Endothelial cell of umbilical vein (primary cell): ENCODE measurements around the gene STIM1. TPM values are rescaled to one million over a fixed set of nuclear protein-coding genes. Genes with fewer than 3 reads are reported as not detected.

Experiments used
- BruUV-seq: library from RNA; stranded (reverse); fragments of 400-500 nt; replicated peaks from 2 replicates; lab custom pipeline; 2021; lab: Mats Ljungman, UMichigan
- CTCF ChIA-PET: fragments of 300-600, 350-600 bp; sonication (Branson Sonifier 250); formaldehyde crosslinking; loops from one replicate; lab custom pipeline; 2021; ENCODE audit warnings: antibody characterized with exemption, inconsistent platforms; lab: Charles Lee
- POLR2A ChIA-PET: fragments of 300-600, 350-600 bp; sonication (Branson Sonifier 250); formaldehyde crosslinking; loops from one replicate; lab custom pipeline; 2021; ENCODE audit warnings: antibody characterized with exemption, inconsistent platforms; lab: Charles Lee
- DNase-seq: peaks from one replicate; pipeline ENCODE4 v3.0.0-alpha.2; 2011; ENCODE audit warnings: low read depth, low spot score
- FAIRE-seq: peaks from 2 replicates; lab custom pipeline; 2011; peaks lifted over from hg19 to GRCh38; lab: Jason Lieb, UNC
- H2AFZ ChIP-seq: 2 replicates; pipeline ENCODE4 v1.6.0; 2012; ENCODE audit warnings: low read depth, low read length, control low read depth, inconsistent platforms
- H3K27ac ChIP-seq: 2 replicates; pipeline ENCODE4 v1.5.1; 2011; ENCODE audit warnings: low read depth, mild to moderate bottlenecking, control low read depth, low read length, moderate library complexity; ENCODE audit not compliant: insufficient read depth
- H3K27me3 ChIP-seq, 2 experiments: 2 replicates each; pipeline versions ENCODE4 v1.6.0 to v1.6.1; 2011; ENCODE audit warnings: low read length in 2 of 2, mixed read lengths in 1 of 2; ENCODE audit not compliant: control insufficient read depth in 2 of 2, insufficient read depth in 2 of 2
- H3K36me3 ChIP-seq, 2 experiments: 2 replicates in 1 of 2; 3 replicates in 1 of 2; pipeline ENCODE4 v1.5.1; 2011; ENCODE audit warnings: low read length in 2 of 2, mild to moderate bottlenecking in 1 of 2, moderate library complexity in 1 of 2; ENCODE audit not compliant: control insufficient read depth in 2 of 2, insufficient read depth in 2 of 2; ENCODE audit errors: extremely low read depth in 1 of 2
- H3K4me1 ChIP-seq: 3 replicates; pipeline ENCODE4 v1.5.1; 2011; ENCODE audit warnings: mild to moderate bottlenecking, low read length; ENCODE audit not compliant: control insufficient read depth, insufficient read depth; ENCODE audit errors: extremely low read depth
- H3K4me2 ChIP-seq: 2 replicates; pipeline ENCODE4 v1.6.1; 2011; ENCODE audit warnings: low read length, control low read depth, mixed read lengths; ENCODE audit not compliant: insufficient read depth
- H3K4me3 ChIP-seq, 3 experiments: fragments of 200-600 bp in 1 of 3; sonication (generic), shearing (Covaris generic) in 1 of 3; replicated peaks in 1 of 3; 2 replicates each; pipeline ENCODE4 v1.5.1; 2011 to 2016; ENCODE audit warnings: control low read depth in 3 of 3, low read length in 3 of 3, mild to moderate bottlenecking in 2 of 3, inconsistent platforms in 1 of 3, low read depth in 1 of 3, moderate library complexity in 1 of 3; ENCODE audit not compliant: insufficient read depth in 1 of 3
- H3K79me2 ChIP-seq: 2 replicates; pipeline ENCODE4 v1.6.0; 2012; ENCODE audit warnings: low read length, inconsistent platforms; ENCODE audit not compliant: control insufficient read depth, insufficient read depth
- H3K9ac ChIP-seq: replicated peaks from 2 replicates; pipeline ENCODE3; 2011; ENCODE audit warnings: low read length, control low read depth; ENCODE audit not compliant: insufficient read depth; ENCODE audit errors: extremely low read depth
- H3K9me1 ChIP-seq: replicated peaks from 3 replicates; pipeline ENCODE4 v1.6.0; 2011; ENCODE audit warnings: mild to moderate bottlenecking, low read length; ENCODE audit not compliant: control insufficient read depth, insufficient read depth; ENCODE audit errors: extremely low read depth
- H3K9me3 ChIP-seq: replicated peaks from 2 replicates; pipeline ENCODE4 v1.5.1; 2012; ENCODE audit warnings: low read length, inconsistent platforms; ENCODE audit not compliant: control insufficient read depth, insufficient read depth
- H4K20me1 ChIP-seq: replicated peaks from 2 replicates; pipeline ENCODE3; 2011; ENCODE audit warnings: mild to moderate bottlenecking, low read length; ENCODE audit not compliant: control insufficient read depth, insufficient read depth; ENCODE audit errors: extremely low read depth
- CTCF ChIP-seq, 2 donors: IDR thresholded peaks; 1 replicate in 1 of 2; 2 replicates in 1 of 2; pipeline ENCODE4 v1.5.1; 2011; ENCODE audit warnings: low read length in 2 of 2, mild to moderate bottlenecking in 2 of 2, moderate library complexity in 2 of 2, control low read depth in 1 of 2, inconsistent platforms in 1 of 2, low read depth in 1 of 2; ENCODE audit not compliant: insufficient read depth in 1 of 2; ENCODE audit errors: extremely low read depth in 1 of 2
- EZH2 ChIP-seq: IDR thresholded peaks from 2 replicates; pipeline ENCODE4 v1.6.1; 2012; ENCODE audit warnings: borderline replicate concordance, low read depth, mild to moderate bottlenecking, moderate library complexity, low read length, inconsistent platforms; ENCODE audit not compliant: severe bottlenecking
- FOS ChIP-seq: IDR thresholded peaks from 2 replicates; pipeline ENCODE4 v1.6.1; 2011; ENCODE audit warnings: mild to moderate bottlenecking, low read length, moderate library complexity, borderline replicate concordance; ENCODE audit not compliant: insufficient read depth
- GATA2 ChIP-seq: IDR thresholded peaks from 2 replicates; pipeline ENCODE4 v1.7.0; 2011; ENCODE audit warnings: low read depth, mild to moderate bottlenecking, moderate library complexity, mixed read lengths, low read length; ENCODE audit not compliant: insufficient read length, insufficient read depth
- JUN ChIP-seq: IDR thresholded peaks from 2 replicates; pipeline ENCODE4 v1.6.1; 2011; ENCODE audit warnings: borderline replicate concordance, low read depth; ENCODE audit not compliant: insufficient read length, insufficient read depth
- MAX ChIP-seq: IDR thresholded peaks from 2 replicates; pipeline ENCODE4 v1.6.1; 2011; ENCODE audit not compliant: insufficient read depth, insufficient read length
- MYC ChIP-seq: IDR thresholded peaks from one replicate; pipeline ENCODE4 v1.6.1; 2011; ENCODE audit warnings: mild to moderate bottlenecking, low read depth, low read length
- POLR2A ChIP-seq: IDR thresholded peaks from 2 replicates; pipeline ENCODE4 v1.6.1; 2012; ENCODE audit warnings: low read depth, mild to moderate bottlenecking, control low read depth, low read length
- POLR2AphosphoS5 ChIP-seq: IDR thresholded peaks from 2 replicates; pipeline ENCODE4 v1.6.1; 2012; ENCODE audit warnings: low read depth, mild to moderate bottlenecking, control low read depth, low read length, moderate library complexity; ENCODE audit not compliant: insufficient read depth
- dilution Hi-C: fragments of 300-500 bp; cut with MboI; formaldehyde crosslinking; loops from one replicate; pipeline ENCODE4 v1.15.0; 2019; ENCODE audit warnings: low sequenced_read_pairs; ENCODE audit not compliant: extremely low pct_ligation_motif_present
- intact Hi-C: fragments of 100-400 bp; cut with micrococcal nuclease; formaldehyde crosslinking; loops from one replicate; pipeline ENCODE4 v1.10.0; 2022
- polyA plus RNA-seq, 4 experiments: library from polyadenylated mRNA; depleted of rRNA in 3 of 4; stranded (reverse) in 3 of 4; unstranded in 1 of 4; fragments of >200 nt; gene quantifications; 2 replicates each; pipeline versions ENCODE4 v1.2.1 to v1.2.3, GENCODE V29; 2011 to 2012; ENCODE audit warnings: missing spikeins in 1 of 4
- total RNA-seq: library from RNA; stranded (reverse); gene quantifications from 2 replicates; pipeline ENCODE4 v1.2.3, GENCODE V29; 2021

STIM1 gene
- total and polyA plus RNA-seq, 2 donors (not counting 3 experiments of a cell fraction or from before 2014, with no cell fraction given): 32.7 to 33.4 TPM

- Histone ChIP-seq H3K4me3 (no peak overlapping the region), H3K4me2 (no peak overlapping the region), H3K36me3 (no peaks in the 10 kb centered on the region), H3K4me1 (no peaks in the 10 kb centered on the region), H3K27ac (no peak overlapping the region), H3K79me2 (no peaks in the 10 kb centered on the region), H3K27me3 (no peaks in the 10 kb centered on the region), H3K9me1 (no peaks in the 10 kb centered on the region), H2AFZ (no peak overlapping the region), H3K9ac (no peak overlapping the region), H3K9me3 (no peaks in the 10 kb centered on the region), H4K20me1 (no peaks in the 10 kb centered on the region)
- dilution Hi-C loops: no loop called here
- intact Hi-C loops: no loop called here
- CTCF ChIA-PET: no interaction called here
- FAIRE-seq (no peak), DNase-seq (no peak)
- no peak for TF ChIP-seq JUN
- no peak for TF ChIP-seq POLR2A
- TF ChIP-seq EZH2: no peak
- TF ChIP-seq MYC: no peak
- TF ChIP-seq GATA2: no peak
- no peak for TF ChIP-seq CTCF (IDR thresholded peaks at IDR 0.05; ENCODE audit: extremely low read depth in 1 of 2, insufficient read depth in 1 of 2, low read depth in 1 of 2, low read length in 2 of 2)
- no peak for TF ChIP-seq FOS
- TF ChIP-seq MAX: no peak
- no peak for TF ChIP-seq POLR2AphosphoS5
- no TSS peak for BruUV-seq
- POLR2A ChIA-PET: no interaction called here
Observed at GRCh38 chr11:3964056-3964455, 108.6 kb downstream of the STIM1 start.
